Caco-2 (cell line): ENCODE results near the gene ERCC1. TPM values are rescaled to one million over a fixed set of nuclear protein-coding genes. Genes with fewer than 3 reads are reported as not detected.

Source experiments
- BruUV-seq: library from RNA; stranded (reverse); fragments of 400-500 nt; replicated peaks from 2 replicates; lab custom pipeline; 2021; lab: Mats Ljungman, UMichigan
- CTCF ChIA-PET: fragments of 300-600 bp; sonication (Branson Sonifier 250); formaldehyde crosslinking; loops from one replicate; lab custom pipeline; 2022; ENCODE audit warnings: antibody characterized with exemption; lab: Charles Lee
- POLR2A ChIA-PET: fragments of 300-600 bp; sonication (Branson Sonifier 250); formaldehyde crosslinking; loops from one replicate; lab custom pipeline; 2022; ENCODE audit warnings: antibody characterized with exemption; lab: Charles Lee
- DNase-seq, 2 experiments: peaks; one replicate each; pipeline versions ENCODE4 v3.0.0 to v3.0.0-alpha.2; 2020 to 2022
- H3K27me3 ChIP-seq: replicated peaks from 2 replicates; pipeline ENCODE4 v1.6.0; 2011; ENCODE audit warnings: low read length; ENCODE audit not compliant: control insufficient read depth, insufficient read depth
- H3K36me3 ChIP-seq: 2 replicates; pipeline ENCODE4 v1.5.1; 2011; ENCODE audit warnings: low read length; ENCODE audit not compliant: control insufficient read depth, insufficient read depth
- H3K4me1 ChIP-seq: fragments of 250-450 bp; sonication (Bioruptor Pico); 2 replicates; pipeline ENCODE4 v1.5.1; 2020; ENCODE audit warnings: mild to moderate bottlenecking
- H3K4me3 ChIP-seq: 2 replicates; pipeline ENCODE4 v1.5.1; 2011; ENCODE audit warnings: low read depth, mild to moderate bottlenecking, control low read depth, low read length
- H3K9me3 ChIP-seq: fragments of 250-450 bp; sonication (Bioruptor Pico); 2 replicates; pipeline ENCODE4 v1.5.1; 2020; ENCODE audit warnings: mild to moderate bottlenecking, moderate library complexity
- H3K27ac Mint-ChIP-seq: one replicate; pipeline ENCODE4 v1.8.0; 2022; ENCODE audit warnings: mixed read lengths; ENCODE audit not compliant: unreplicated experiment
- H3K27me3 Mint-ChIP-seq: one replicate; pipeline ENCODE4 v1.8.0; 2022; ENCODE audit warnings: mixed read lengths; ENCODE audit not compliant: insufficient read depth, unreplicated experiment
- H3K36me3 Mint-ChIP-seq: one replicate; pipeline ENCODE4 v1.8.0; 2022; ENCODE audit warnings: mild to moderate bottlenecking, mixed read lengths; ENCODE audit not compliant: insufficient read depth, unreplicated experiment
- H3K4me1 Mint-ChIP-seq: one replicate; pipeline ENCODE4 v1.8.0; 2022; ENCODE audit warnings: low read depth, mixed read lengths; ENCODE audit not compliant: unreplicated experiment
- H3K4me3 Mint-ChIP-seq: one replicate; pipeline ENCODE4 v1.8.0; 2022; ENCODE audit warnings: mild to moderate bottlenecking, moderate library complexity, mixed read lengths; ENCODE audit not compliant: unreplicated experiment
- H3K9me3 Mint-ChIP-seq: one replicate; pipeline ENCODE4 v1.8.0; 2022; ENCODE audit warnings: mixed read lengths; ENCODE audit not compliant: unreplicated experiment
- intact Hi-C: fragments of 100-400 bp; cut with micrococcal nuclease; formaldehyde crosslinking; loops from one replicate; pipeline ENCODE4 v1.10.0; 2022; ENCODE audit not compliant: unreplicated experiment
- total RNA-seq: library from RNA; stranded (reverse); gene quantifications from 2 replicates; pipeline ENCODE4 v1.2.3, GENCODE V29; 2022
- TF ChIP-seq, protein P1 (sequence below), 2 experiments: fragments of 200-600 bp in 1 of 2; IDR thresholded peaks; 1 replicate in 1 of 2; 2 replicates in 1 of 2; pipeline versions ENCODE4 v1.5.1 to v1.8.0; 2011 to 2022; ENCODE audit warnings: antibody characterized with exemption in 1 of 2, control low read depth in 1 of 2, inconsistent platforms in 1 of 2, low read depth in 1 of 2, low read length in 1 of 2, mild to moderate bottlenecking in 1 of 2, moderate library complexity in 1 of 2; ENCODE audit not compliant: insufficient read depth in 1 of 2, severe bottlenecking in 1 of 2, unreplicated experiment in 1 of 2

Gene ERCC1
- total RNA-seq, 1 experiment from 2014 or later = 51.0 TPM

DNA sequence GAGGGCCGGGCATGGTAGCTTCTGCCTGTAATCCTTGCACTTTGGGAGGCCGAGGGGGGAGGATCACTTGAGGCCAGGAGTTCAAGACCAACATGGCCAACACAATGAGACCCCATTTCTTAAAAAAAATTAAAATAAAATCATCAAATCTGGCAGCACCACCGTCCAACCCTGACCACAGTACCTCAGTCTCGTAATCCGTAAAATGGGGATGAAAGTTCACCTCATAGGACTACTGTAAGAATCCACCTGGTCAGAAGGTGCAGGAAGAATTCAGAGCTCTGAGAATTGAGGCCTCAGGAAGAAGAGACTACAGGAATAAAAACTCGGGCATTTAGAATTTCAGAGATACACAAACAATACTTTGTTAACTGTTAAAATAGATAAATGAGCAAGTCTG is 21.9 kb downstream of the ERCC1 start:
- ChIA-PET POLR2A (no interaction called here), CTCF (interaction anchor here (0.6 kb wide), 1 partner anchor 676 kb away, joined by 3 read pairs; no protein-coding TSS in a partner anchor)
- Histone ChIP-seq H3K27me3 (no peaks in the 10 kb centered on the region), H3K4me1 (peaks cover 13% of the 10 kb centered on the region), H3K4me3 (no peak overlapping the region), H3K36me3 (no peaks in the 10 kb centered on the region), H3K9me3 (no peaks in the 10 kb centered on the region)
- BruUV-seq = no TSS peak
- TF ChIP-seq, protein P1, sequence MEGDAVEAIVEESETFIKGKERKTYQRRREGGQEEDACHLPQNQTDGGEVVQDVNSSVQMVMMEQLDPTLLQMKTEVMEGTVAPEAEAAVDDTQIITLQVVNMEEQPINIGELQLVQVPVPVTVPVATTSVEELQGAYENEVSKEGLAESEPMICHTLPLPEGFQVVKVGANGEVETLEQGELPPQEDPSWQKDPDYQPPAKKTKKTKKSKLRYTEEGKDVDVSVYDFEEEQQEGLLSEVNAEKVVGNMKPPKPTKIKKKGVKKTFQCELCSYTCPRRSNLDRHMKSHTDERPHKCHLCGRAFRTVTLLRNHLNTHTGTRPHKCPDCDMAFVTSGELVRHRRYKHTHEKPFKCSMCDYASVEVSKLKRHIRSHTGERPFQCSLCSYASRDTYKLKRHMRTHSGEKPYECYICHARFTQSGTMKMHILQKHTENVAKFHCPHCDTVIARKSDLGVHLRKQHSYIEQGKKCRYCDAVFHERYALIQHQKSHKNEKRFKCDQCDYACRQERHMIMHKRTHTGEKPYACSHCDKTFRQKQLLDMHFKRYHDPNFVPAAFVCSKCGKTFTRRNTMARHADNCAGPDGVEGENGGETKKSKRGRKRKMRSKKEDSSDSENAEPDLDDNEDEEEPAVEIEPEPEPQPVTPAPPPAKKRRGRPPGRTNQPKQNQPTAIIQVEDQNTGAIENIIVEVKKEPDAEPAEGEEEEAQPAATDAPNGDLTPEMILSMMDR (IDR thresholded peaks at IDR 0.05; ENCODE audit: insufficient read depth in 1 of 2, low read depth in 1 of 2, low read length in 1 of 2, severe bottlenecking in 1 of 2, unreplicated experiment in 1 of 2) = no peak
- no peak overlapping the region for H3K4me3 Mint-ChIP-seq
- H3K27ac Mint-ChIP-seq = no peak overlapping the region
- peaks cover 69% of the 10 kb centered on the region for H3K36me3 Mint-ChIP-seq
- intact Hi-C loops = no loop called here
- no peak for DNase-seq
- no peaks in the 10 kb centered on the region for H3K27me3 Mint-ChIP-seq
- H3K9me3 Mint-ChIP-seq = no peaks in the 10 kb centered on the region
- peaks cover 11% of the 10 kb centered on the region for H3K4me1 Mint-ChIP-seq

DNA sequence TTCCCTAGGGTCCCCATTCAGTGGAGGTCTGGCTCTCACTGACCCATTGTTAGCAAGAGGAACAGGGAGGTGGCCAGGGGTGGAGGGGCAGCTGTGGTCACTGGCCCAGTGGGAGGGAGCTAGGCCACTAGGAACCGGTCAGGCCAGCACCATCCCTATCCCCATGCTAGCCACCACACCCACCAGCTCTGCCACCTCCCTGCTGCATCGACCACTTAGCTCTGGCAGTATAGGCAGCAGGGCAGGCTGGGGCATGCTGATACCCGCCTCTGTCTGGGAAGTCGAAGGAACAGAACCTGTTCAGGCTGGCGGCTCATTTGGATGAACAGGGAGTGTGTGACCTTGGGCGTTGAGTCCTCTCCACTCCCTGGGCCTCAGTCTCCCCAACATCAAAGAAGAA is 23.5 kb downstream of the ERCC1 start:
- DNase-seq = no peak
- H3K4me3 Mint-ChIP-seq = no peak overlapping the region
- no peaks in the 10 kb centered on the region for H3K27me3 Mint-ChIP-seq
- CTCF ChIA-PET = no interaction called here
- H3K27ac Mint-ChIP-seq = no peak overlapping the region
- TF ChIP-seq, protein P1 (IDR thresholded peaks at IDR 0.05; ENCODE audit: insufficient read depth in 1 of 2, low read depth in 1 of 2, low read length in 1 of 2, severe bottlenecking in 1 of 2, unreplicated experiment in 1 of 2) = no peak
- intact Hi-C loops = no loop called here
- BruUV-seq = no TSS peak
- no peaks in the 10 kb centered on the region for H3K9me3 ChIP-seq
- H3K27me3 ChIP-seq = no peaks in the 10 kb centered on the region
- H3K36me3 ChIP-seq = no peaks in the 10 kb centered on the region
- H3K4me3 ChIP-seq = no peak overlapping the region
- H3K4me1 ChIP-seq = peaks cover 13% of the 10 kb centered on the region
- peaks cover 11% of the 10 kb centered on the region for H3K4me1 Mint-ChIP-seq
- H3K9me3 Mint-ChIP-seq = no peaks in the 10 kb centered on the region
- POLR2A ChIA-PET = no interaction called here
- peaks cover 66% of the 10 kb centered on the region for H3K36me3 Mint-ChIP-seq

DNA sequence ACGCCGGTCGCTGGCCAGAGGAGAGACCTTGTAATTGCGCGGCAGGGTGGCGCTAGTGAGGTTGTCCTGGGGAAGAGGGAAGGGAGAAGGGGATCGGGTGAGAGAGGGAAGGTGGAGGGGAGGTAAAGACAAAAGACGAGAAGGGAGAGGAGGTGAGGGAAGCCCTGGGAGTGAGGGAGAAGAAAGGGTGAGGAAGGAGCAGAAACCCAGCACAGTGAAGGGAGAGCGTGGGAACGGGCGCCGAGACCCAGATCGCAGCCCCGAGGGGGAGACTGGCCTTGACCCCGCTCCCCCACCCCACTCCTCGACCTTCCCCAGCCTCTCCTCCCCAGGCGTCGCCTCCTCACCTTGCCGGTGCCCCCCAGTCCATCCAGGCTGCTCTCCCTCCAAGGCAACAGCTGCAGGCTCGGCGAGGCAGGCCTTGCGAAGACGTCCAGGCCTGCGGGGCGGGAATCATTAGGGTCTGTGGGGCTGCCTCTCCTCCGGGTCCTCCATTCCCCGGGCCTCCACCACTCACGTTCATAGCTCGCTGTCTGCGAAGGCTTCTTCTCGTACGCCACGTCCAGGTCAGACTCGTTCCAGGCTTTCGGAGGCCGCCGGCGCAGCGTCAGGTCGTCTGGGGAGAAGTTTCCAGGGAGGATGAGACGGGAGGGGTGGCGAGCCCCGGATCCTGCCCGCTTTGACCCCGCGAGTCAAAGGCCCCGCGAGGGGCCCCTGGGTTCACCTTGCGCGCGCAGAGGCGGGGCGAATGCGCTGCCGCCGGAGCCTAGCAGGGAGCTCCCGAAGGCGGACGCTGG is 27.7 kb downstream of the ERCC1 start:
- Mint-ChIP-seq H3K36me3 (peaks cover 69% of the 10 kb centered on the region), H3K27me3 (no peaks in the 10 kb centered on the region), H3K27ac (no peak overlapping the region), H3K4me3 (no peak overlapping the region), H3K4me1 (no peaks in the 10 kb centered on the region), H3K9me3 (no peaks in the 10 kb centered on the region)
- no TSS peak for BruUV-seq
- Histone ChIP-seq H3K4me3 (no peak overlapping the region), H3K4me1 (no peaks in the 10 kb centered on the region), H3K9me3 (no peaks in the 10 kb centered on the region), H3K27me3 (no peaks in the 10 kb centered on the region), H3K36me3 (no peaks in the 10 kb centered on the region)
- TF ChIP-seq, protein P1 (IDR thresholded peaks at IDR 0.05; ENCODE audit: insufficient read depth in 1 of 2, low read depth in 1 of 2, low read length in 1 of 2, severe bottlenecking in 1 of 2, unreplicated experiment in 1 of 2) = no peak
- CTCF ChIA-PET = no interaction called here
- POLR2A ChIA-PET = no interaction called here
- intact Hi-C loops = no loop called here
- no peak for DNase-seq
